Posterior cingulate gyrus (tissue), 11 donors: ENCODE results near the gene XK.
"Not testable (repeated sequence)": the region's sequence is repeated elsewhere in the genome, so short reads cannot be mapped to it uniquely, and the experiment has no call there.

Source experiments
- DNase-seq, 10 donors: peaks; one replicate each; pipeline versions ENCODE4 v3.0.0 to v3.0.0-alpha.2; 2020 to 2021; ENCODE audit warnings: mixed read lengths in 3 of 10
- intact Hi-C: fragments of 100-400 bp; cut with DNase I; formaldehyde crosslinking; loops from one replicate; pipeline ENCODE4 v1.15.1; 2023

XK gene, protein sequence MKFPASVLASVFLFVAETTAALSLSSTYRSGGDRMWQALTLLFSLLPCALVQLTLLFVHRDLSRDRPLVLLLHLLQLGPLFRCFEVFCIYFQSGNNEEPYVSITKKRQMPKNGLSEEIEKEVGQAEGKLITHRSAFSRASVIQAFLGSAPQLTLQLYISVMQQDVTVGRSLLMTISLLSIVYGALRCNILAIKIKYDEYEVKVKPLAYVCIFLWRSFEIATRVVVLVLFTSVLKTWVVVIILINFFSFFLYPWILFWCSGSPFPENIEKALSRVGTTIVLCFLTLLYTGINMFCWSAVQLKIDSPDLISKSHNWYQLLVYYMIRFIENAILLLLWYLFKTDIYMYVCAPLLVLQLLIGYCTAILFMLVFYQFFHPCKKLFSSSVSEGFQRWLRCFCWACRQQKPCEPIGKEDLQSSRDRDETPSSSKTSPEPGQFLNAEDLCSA

DNA sequence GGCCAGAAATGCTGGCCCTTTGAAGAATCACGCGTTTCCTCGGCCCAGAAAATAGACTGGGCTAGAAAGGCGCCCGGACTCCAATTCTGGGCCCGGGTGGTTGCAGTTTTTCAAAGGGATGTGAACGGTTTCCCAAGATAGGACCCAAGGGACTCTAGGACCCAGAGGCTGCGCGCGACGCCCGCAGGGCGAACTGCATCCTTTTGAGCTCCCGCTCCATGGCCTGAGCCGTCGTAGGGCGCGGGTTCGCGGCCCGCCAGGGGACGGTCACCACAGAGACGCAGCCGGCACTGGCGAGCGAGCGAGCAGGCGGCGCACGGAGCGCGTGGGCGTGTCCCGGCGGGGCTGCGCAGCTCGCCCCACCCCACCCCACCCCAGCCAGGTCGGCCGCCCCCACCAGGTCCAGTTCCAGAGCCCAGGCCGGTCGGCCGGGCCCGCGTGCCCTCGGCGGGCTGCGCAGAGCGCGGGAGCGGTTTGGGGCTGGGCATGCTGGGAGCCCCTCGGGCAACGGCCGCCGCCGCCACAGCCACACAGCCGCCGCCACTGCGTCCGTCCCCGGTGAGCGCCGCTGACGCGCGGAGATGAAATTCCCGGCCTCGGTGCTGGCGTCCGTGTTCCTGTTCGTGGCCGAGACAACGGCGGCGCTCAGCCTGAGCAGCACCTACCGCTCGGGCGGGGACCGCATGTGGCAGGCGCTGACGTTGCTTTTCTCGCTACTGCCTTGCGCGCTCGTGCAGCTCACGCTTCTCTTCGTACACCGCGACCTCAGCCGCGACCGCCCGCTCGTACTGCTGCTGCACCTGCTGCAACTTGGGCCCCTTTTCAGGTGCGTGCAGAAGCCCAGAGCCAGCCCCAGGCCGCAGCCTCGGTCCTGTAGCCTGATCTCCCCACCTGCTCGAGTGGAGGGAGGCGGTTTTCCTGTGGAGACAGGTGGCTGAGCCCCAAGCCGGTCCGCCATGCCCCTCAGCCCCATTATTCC, at the start of gene XK:
XK (plus strand) TSS at position 411 of the 979 bp plus-strand sequence; CDS start at position 582, 171 bp downstream.
- peak; percentile 30 to 94 (median 51) for DNase-seq
- intact Hi-C loops = no loop called here

DNA sequence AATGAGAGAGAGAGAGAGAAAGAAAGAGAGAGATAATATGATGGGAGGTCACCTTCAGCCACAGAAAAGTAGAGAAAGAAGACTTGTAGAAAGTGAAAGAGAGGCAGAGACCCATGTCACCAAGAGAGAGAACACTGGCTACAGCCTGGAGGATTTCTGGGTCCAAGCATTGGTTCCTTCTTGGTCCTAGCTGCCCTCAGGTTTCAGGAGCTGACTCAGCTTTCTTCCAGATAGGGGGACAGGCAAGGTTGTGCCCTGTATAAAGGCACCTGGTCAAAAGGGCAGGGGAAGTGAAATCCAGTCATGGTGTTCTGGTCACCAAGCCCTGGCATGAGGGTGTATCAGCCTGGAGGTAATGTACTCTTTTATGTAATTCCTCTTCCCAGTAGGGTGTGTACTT, 47.5 kb upstream of the XK start:
- no peak for DNase-seq
- intact Hi-C loops = no loop called here

DNA sequence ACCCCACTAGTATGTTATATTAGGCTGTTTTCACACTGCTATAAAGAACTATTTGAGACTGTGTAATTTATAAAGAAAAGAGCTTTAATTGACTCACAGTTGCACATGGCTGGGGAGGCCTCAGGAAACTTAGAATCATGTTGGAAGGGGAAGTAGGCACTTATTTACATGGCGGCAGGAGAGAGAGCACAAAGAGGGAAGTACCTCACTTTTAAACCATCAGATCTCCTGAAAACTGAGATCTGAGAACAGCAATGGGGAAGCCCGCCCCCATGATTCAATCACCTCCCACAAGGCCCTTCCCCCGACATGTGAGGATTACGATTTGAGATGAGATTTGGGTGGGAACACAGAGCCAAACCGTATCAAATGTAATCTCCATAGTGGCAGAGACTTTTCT, 45.4 kb upstream of the XK start:
- intact Hi-C loops = no loop called here
- DNase-seq = no peak

DNA sequence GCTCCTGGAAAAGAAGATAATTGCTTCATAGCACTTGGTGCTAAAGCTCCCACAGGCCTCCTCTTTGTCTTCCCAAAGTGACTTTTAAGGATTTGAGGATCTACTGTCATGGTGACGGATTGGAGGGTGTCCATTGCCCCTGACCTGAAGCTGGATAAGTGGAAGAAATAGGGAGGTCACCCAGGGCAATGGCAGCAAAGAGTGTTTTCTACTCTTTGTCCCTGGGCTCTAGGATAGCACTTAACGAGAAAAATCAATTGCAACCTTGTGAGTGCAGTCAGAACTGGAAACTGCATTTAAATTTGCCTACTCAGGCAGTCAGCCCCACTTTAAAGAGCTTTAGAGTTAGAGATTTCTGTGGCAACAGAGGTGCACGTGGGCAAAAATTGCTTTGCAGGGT, 43.7 kb upstream of the XK start:
- intact Hi-C loops = no loop called here
- DNase-seq = no peak

DNA sequence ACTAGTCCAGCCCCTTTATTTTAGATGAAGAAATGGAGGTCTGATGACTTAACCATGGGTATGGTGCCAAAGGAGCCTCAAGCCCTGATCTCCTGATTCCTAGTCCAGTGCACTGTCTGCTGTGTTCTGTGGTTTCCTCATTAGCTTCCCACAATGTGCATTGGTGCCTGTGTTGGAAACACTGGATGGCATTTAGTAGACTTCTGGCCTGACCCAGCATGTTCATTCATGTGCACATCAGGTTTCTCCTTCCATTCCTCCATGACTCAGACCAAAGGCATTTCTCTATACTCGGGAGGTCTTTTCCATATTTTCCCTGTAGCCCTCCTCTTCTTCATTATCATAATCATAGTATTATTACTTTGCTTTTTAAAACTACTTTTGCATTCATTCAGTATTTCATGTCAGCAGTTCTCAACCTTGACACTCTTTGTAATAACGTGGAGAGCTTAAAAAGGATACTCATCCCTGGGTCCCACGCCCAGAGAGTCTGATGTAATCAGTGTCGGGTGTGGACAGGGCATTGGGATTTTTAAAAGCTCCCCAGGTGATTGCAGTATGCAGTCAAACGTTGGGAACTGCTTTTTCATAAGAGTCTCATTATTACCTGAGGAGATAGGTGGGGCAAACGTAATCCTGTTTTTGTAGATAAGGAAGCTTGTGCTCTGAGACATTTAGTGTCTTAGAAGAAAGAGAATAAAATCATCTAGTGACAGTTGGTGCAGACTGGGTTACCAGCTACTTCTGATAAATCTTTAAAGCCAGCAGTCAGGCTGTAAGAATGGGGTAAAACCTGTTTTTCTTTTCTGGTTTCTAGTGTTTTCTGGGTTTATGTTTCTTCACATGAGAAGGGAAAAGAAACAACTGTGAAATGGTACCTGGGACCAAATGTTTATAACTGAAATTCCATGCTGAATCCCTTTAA, 40.9 kb upstream of the XK start:
- intact Hi-C loops = no loop called here

DNA sequence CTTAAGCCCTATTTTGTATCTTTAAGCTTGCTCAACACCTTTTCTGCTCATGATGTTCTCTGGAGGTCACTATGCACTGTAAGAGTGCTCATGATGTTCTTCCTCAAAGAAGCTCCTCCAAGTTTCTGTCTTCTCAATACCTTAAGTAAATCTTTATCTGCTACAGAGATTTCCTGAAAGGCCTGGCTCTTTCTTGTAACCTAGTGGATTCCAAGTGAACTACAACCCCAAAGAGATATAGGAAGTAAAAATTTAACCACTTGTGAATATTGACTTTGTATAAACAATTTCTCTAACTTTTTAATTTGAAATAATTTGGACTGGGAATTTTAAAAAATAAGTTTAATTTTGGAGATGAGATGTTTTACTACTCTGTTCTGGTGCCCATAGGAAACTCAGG, 39.3 kb upstream of the XK start:
- intact Hi-C loops = no loop called here
- no peak for DNase-seq

More for the DNA sequence above, 40.9 kb upstream of the XK start:
- DNase-seq = no peak

DNA sequence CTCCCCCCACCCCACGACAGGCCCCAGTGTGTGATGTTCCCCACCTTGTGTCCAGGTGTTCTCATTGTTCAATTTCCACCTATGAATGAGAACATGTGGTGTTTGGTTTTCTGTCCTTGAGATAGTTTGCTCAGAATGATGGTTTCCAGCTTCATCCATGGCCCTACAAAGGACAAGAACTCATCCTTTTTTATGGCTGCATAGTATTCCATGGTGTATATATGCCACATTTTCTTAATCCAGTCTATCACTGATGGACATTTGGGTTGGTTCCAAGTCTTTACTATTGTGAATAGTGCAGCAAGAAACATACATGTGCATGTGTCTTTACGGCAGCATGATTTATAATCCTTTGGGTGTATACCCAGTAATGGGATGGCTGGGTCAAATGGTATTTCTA, 34.7 kb upstream of the XK start:
- intact Hi-C loops, DNase-seq: not testable (repeated sequence)

DNA sequence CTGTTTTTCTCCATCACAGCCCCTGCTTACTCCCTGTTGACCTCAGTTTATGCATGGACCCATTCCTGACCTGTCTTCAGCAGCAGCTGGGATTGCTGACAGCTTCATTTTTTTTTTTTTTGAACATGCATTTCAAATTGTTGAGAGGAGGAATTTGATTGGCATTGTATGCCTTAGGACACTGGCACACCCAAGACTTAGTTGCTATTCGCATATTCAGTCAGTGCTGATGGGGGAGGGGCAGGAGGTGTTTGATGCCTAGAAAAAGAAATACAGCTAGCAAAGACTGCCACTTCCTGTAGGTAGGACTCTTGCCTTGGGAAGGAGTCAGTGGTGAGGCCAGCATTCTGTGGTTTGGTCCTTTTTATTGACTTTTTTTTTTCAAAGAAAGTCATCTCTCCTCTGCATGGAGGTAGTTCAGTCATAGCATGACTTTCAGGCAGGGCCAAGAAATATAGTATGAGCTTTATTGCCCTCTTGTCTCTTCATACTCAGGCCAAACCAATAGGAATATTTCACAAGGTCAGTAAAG, 33.6 kb upstream of the XK start:
- intact Hi-C loops = no loop called here
- no peak for DNase-seq

DNA sequence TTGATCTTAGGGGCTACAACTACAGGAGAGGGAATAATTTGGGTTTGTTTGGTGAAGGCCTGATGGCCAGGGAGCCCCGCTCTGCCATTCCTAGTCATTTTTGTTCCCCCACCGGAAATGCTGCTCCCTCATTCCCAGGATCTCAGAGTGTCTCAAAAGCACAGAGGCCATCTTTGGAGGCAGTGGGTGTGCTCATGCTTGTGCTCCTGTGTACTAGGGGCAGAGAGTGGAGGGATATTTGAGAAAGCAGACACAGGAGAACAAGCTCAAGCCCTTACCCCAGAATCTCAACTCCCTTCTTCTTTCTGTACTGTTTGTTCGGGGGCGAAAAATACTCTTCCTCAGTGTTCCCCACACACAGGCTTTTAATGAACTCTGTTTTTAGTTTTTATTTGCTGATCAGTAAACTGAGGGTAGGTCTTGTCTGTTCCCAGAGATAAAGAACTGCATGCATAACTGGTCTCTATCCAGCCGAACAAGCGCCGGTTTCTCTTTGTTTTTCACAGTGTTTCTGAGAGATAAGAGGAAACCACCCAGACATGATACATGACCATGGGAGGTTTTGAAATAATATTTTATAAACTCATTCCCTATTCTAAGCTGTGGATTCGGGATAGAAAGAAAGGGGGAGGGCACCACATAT, 32.9 kb upstream of the XK start:
- intact Hi-C loops = no loop called here
- no peak for DNase-seq

DNA sequence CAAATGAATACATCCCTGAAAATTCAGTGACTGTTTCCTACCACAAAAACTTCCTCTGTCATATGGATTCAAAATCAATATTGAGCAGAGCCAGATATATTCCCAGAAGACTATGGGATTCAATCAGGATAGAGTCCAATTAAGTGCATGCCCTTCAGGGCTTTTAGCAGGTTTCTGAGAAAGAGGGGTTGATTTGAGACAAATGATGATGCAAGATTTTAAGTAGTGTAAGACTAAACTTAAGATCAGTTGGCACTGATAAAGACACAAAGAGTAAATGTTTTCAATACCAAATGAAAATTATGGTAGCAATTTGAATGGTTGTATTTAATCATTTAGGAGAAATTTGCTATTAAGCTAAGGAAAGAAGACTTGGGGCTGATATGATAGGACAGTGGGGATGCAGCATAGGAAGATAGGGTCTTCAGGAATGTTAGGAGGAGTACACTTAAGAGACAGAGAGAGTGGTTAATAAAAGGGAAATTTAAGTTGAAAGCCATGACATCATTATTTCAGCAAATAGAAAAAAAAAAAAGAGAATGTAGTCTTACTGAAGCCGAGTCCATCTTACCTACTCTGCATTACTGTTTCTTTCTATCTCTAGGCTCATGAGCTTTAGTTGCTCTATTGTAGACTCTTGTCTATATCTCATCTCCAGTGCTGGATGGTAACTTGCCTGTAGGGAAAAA, 32.0 kb upstream of the XK start:
- DNase-seq = no peak
- intact Hi-C loops = no loop called here

DNA sequence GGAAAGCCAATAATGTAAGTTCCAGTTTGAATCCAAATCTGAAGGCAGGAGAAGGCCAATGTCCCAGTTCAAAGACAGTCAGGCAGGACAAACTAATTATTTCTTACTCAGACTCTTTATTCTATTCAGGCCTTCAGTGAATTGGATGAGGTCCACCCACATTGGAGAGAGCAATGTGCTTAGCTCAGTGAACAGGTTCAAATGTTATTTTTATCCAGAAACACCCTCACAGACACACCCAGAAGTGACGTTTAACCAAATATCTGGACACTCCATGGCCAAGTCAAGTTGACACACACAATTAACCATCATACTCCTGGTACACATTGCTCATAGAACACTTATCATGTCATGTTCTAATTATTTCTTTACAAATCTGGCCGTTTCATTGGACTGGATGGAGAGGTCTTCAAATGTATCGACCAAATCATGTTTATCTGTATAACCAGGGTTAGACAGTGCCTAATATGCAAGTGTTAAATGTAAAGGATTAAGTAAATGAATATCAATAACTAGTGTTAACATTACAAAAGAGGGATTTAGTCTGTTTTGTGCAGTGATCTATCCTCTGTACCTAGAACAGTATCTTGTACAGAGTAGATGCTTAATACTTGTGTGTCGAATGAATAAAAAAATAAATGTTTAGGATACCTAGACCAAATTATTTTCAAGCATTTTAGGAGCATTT, 27.1 kb upstream of the XK start:
- intact Hi-C loops = no loop called here

DNA sequence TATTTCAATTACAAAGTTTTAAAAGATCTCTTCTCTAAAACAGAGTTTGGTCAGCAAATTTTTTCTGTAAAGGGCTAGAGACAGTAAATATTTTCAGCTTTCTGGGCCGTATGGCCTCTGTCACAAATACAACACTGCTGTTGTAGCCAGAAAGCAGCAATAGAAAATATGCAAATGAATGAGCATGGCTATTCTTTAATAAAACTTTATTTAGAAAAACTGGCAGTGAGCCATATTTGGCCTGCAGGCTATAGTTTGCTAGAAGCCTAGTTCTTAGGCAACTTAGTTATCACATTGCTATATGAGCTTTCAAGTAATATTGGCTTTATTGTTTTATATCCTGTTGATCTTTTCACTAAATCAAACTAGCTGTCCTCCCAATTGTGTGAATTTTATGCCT, 26.5 kb upstream of the XK start:
- no peak for DNase-seq
- intact Hi-C loops = no loop called here

More for the DNA sequence above, 27.1 kb upstream of the XK start:
- no peak for DNase-seq

DNA sequence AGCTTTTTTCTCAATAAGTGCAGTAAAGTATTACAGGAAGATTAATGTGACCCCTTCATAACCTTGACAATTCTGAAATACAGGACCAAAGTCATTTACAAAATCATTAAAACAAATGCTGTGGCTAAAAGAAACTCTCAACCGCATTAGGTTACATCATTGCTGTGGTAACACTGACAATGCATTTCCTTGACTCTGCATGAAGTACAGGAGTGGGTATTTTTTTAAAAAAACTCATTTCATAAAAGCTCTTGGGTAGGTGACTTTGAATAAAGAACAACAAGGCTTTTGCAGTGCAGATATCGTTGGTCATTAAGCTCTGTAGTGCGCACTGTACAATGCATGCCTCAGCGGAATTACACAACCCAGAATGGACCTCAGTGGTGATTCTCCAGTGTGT, 23.4 kb upstream of the XK start:
- intact Hi-C loops = no loop called here
- DNase-seq = no peak

DNA sequence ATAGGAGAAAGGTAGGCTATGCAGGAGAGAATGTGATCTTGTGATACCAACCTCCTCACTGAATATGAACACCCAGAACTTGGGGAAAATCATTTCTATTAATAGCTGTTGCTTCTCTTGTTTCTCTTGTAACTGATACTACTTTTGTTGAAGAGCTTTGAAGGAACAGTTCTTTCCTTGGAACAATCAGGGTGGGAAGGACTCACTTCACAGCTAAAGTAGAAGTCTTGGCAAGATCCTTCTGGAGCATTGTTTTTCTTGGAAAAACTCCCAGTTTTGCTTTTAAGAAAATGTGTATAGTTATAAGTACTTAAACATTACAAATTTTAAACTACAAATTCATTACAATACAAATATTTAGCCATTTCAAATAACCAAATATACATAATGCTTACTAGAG, 19.1 kb upstream of the XK start:
- intact Hi-C loops = no loop called here
- no peak for DNase-seq

DNA sequence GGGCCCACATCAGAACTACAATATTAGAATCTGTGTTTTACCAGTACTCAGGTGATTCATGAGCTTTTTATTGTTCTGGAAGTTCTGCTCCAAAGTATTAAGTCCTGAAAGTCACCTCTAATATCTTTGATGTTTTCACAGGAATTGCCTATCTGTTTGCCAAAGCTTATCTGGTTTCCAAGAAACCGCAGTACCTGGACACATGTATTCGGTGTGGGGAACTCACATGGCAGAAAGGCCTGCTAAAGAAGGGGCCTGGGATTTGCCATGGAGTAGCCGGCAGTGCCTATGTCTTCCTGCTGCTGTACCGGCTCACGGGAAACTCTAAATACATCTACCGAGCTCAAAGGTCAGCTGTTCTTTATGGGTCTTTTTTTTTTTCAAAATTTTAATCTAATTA, 18.4 kb upstream of the XK start:
- no peak for DNase-seq
- intact Hi-C loops = no loop called here

DNA sequence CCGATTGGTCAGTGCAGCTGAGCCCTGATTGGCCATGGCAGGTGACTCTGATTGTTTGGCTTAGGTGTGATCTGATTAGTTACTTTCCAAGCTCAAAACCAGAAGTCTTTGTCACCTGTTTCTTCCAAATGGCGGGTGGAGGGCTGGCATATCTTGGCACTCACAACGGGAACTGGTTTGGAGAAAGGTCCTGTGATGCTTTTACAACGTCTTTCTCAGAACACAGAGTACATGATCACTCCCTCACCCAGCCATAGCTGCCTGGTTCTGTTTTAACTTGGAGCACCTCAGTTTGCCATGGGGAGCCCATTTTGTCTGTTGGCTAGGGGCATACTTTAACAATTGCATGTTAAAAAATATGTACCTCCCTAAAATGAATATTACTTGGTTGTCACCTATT, 13.0 kb upstream of the XK start:
- no peak for DNase-seq
- intact Hi-C loops = no loop called here

DNA sequence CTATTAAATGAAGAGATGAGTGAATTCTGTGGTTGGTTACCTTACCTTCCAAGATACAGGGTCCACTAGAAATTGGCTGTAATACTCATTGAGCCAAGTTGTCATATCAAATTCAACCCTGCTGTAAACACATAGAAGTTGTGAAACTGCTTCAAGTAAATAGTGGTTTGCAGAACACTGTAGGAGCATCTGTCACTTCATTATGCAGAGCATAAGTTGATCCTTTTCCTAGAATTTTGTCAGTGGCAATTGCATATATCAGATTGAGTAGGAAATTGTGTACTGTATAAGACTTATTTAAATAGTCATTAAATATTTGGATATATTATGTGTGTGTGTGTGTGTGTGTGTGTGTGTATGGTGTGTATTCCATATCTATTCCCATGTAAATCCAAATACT, 8.8 kb upstream of the XK start:
- DNase-seq = no peak
- intact Hi-C loops = no loop called here

DNA sequence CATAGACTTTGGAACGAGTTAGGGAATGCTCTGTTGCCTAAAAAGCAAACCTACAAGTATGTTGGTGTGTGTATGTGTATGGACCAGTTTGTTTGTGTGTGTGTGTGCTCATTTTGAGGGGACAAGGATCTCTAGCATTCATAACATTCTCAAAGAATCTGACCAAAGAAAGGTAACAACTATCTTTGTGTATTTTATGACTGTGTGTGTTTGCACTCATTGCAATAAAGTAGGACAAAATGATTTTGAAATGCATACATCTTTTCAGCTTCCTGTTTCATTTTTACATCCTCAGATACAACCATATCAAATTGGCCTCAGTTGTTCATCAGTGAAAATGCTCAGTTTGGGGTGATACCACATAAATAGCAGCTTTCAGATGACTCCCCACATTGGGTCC, 8.3 kb upstream of the XK start:
- intact Hi-C loops = no loop called here
- DNase-seq = no peak

DNA sequence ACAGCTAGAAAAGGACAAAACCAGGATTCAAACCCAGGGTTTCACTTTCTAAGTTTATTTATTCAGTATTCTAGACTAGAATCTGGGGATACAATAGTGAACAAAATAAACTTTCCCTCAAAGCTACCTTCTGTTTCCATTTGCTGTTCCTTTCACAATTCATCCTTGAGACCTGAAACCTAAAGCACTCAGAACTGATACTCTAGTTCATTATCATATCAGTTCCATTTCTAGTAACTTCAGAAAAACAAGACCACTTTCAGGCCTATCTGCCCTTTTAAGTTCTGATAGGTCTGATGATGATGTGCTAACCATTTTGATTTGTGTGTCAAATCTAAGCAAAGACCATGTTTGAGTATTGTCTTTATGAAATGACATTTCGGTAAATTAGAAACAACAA, 7.8 kb upstream of the XK start:
- DNase-seq = no peak
- intact Hi-C loops = no loop called here
